Esophagus (tissue), 2 donors: Measurements from ENCODE around the gene SLC9A3. TPM values are rescaled to one million over a fixed set of nuclear protein-coding genes. Genes with fewer than 3 reads are reported as not detected.

Experiments
- H3K27ac ChIP-seq, 2 donors: one replicate each; pipeline ENCODE4 v1.5.1; 2013; ENCODE audit warnings: low read depth in 2 of 2, mild to moderate bottlenecking in 2 of 2, inconsistent platforms in 1 of 2, low read length in 1 of 2, moderate library complexity in 1 of 2
- H3K27me3 ChIP-seq, 2 donors: one replicate each; pipeline ENCODE4 v1.6.1; 2013; ENCODE audit warnings: low read length in 2 of 2, control low read depth in 1 of 2, mild to moderate bottlenecking in 1 of 2; ENCODE audit not compliant: insufficient read depth in 2 of 2, control insufficient read depth in 1 of 2
- H3K36me3 ChIP-seq, 2 donors: one replicate each; pipeline ENCODE4 v1.6.1; 2013; ENCODE audit warnings: low read length in 1 of 2; ENCODE audit not compliant: control insufficient read depth in 2 of 2, insufficient read depth in 2 of 2
- H3K4me1 ChIP-seq, 2 donors: one replicate each; pipeline ENCODE4 v1.6.1; 2013; ENCODE audit warnings: low read length in 1 of 2; ENCODE audit not compliant: control insufficient read depth in 2 of 2, insufficient read depth in 2 of 2
- H3K4me3 ChIP-seq, 2 donors: one replicate each; pipeline ENCODE4 v1.5.1; 2013; ENCODE audit warnings: low read length in 2 of 2, mild to moderate bottlenecking in 2 of 2, low read depth in 1 of 2, moderate library complexity in 1 of 2
- H3K9me3 ChIP-seq, 2 donors: one replicate each; pipeline ENCODE4 v1.6.1; 2013; ENCODE audit warnings: mild to moderate bottlenecking in 2 of 2, low read depth in 1 of 2, low read length in 1 of 2, moderate library complexity in 1 of 2; ENCODE audit not compliant: control insufficient read depth in 2 of 2, insufficient read depth in 1 of 2
- WGBS, 2 donors: extraction: QIAGEN DNeasy Blood & Tissue Kit; methylation state at CpG; one replicate each; pipeline ENCODE4 v1.1.7; 2013; 5-methylcytosine and 5-hydroxymethylcytosine counted together
- polyA plus RNA-seq, 2 donors: library from polyadenylated mRNA; stranded (reverse); fragments of 200-250 nt; gene quantifications; one replicate each; pipeline ENCODE4 v1.2.3, GENCODE V29; 2013
- donor health status: healthy with polysubstance abuse.
- donor health status: Bipolar disorder and iron deficiency.

Gene SLC9A3
- 1 to 10 TPM; 1.9 to 4.4 TPM for polyA plus RNA-seq

GRCh38 chr5:524234-524972, at the start of gene SLC9A3:
TSS of gene SLC9A3 (minus strand) at chr5:524449.
- Histone ChIP-seq H3K4me1 (peaks cover 4 to 11% of the 10 kb centered on the region in 2 donors), H3K27ac (no peak within 1 kb of the TSS), H3K27me3 (peaks cover 0 to 36% of the 10 kb centered on the region in 2 donors), H3K36me3 (no peaks in the 10 kb centered on the region), H3K4me3 (peak within 1 kb of the TSS; percentile 25 to 43), H3K9me3 (no peaks in the 10 kb centered on the region)
- 3 to 4% methylated on average over 60 to 89 of the region's 89 CpGs for WGBS, 2 donors

- H3K9me3 ChIP-seq, result peaks cover 4% of the 10 kb centered on the region in 2 donors
- WGBS, 2 donors, result 52 to 57% methylated on average over 16 of the region's 16 CpGs
- H3K27me3 ChIP-seq, result no peaks in the 10 kb centered on the region
Observed at GRCh38 chr5:573976-574375, 49.7 kb upstream of the SLC9A3 start.

GRCh38 chr5:573206-573605, 49.0 kb upstream of the SLC9A3 start:
- H3K36me3 ChIP-seq, result no peaks in the 10 kb centered on the region
- WGBS, 2 donors, result 89 to 90% methylated on average over 12 of the region's 12 CpGs

More at GRCh38 chr5:573976-574375, 49.7 kb upstream of the SLC9A3 start:
- no peak overlapping the region for H3K27ac ChIP-seq
- no peak overlapping the region for H3K4me3 ChIP-seq
- peaks cover 0 to 3% of the 10 kb centered on the region in 2 donors for H3K4me1 ChIP-seq
- no peaks in the 10 kb centered on the region for H3K36me3 ChIP-seq

GRCh38 chr5:572398-573019, 48.3 kb upstream of the SLC9A3 start:
- Histone ChIP-seq H3K27ac (no peak overlapping the region), H3K27me3 (no peaks in the 10 kb centered on the region), H3K9me3 (peaks cover 4 to 6% of the 10 kb centered on the region in 2 donors), H3K36me3 (no peaks in the 10 kb centered on the region), H3K4me3 (no peak overlapping the region), H3K4me1 (peaks cover 0 to 3% of the 10 kb centered on the region in 2 donors)
- 43 to 55% methylated on average over 14 of the region's 14 CpGs for WGBS, 2 donors

More at GRCh38 chr5:573206-573605, 49.0 kb upstream of the SLC9A3 start:
- peaks cover 0 to 3% of the 10 kb centered on the region in 2 donors for H3K4me1 ChIP-seq
- H3K27ac ChIP-seq, result no peak overlapping the region
- H3K9me3 ChIP-seq, result peaks cover 4% of the 10 kb centered on the region in 2 donors
- H3K4me3 ChIP-seq, result no peak overlapping the region
- no peaks in the 10 kb centered on the region for H3K27me3 ChIP-seq

GRCh38 chr5:571791-572190, 47.5 kb upstream of the SLC9A3 start:
- Histone ChIP-seq H3K36me3 (no peaks in the 10 kb centered on the region), H3K4me1 (peaks cover 0 to 3% of the 10 kb centered on the region in 2 donors), H3K27me3 (no peaks in the 10 kb centered on the region), H3K4me3 (no peak overlapping the region), H3K27ac (no peak overlapping the region), H3K9me3 (peaks cover 4 to 9% of the 10 kb centered on the region in 2 donors)
- 83 to 90% methylated on average over 13 of the region's 13 CpGs for WGBS, 2 donors

GRCh38 chr5:570886-571285, 46.6 kb upstream of the SLC9A3 start:
- WGBS, 2 donors, result 87 to 89% methylated on average over 8 of the region's 8 CpGs
- H3K9me3 ChIP-seq, result peaks cover 4 to 10% of the 10 kb centered on the region in 2 donors
- no peak overlapping the region for H3K4me3 ChIP-seq
- no peaks in the 10 kb centered on the region for H3K27me3 ChIP-seq
- H3K4me1 ChIP-seq, result peaks cover under 1 to 3% of the 10 kb centered on the region in 2 donors
- no peaks in the 10 kb centered on the region for H3K36me3 ChIP-seq
- no peak overlapping the region for H3K27ac ChIP-seq

GRCh38 chr5:570446-570845, 46.2 kb upstream of the SLC9A3 start:
- H3K27ac ChIP-seq, result no peak overlapping the region

GRCh38 chr5:569868-570361, 45.7 kb upstream of the SLC9A3 start:
- H3K9me3 ChIP-seq, result peaks cover 0 to 9% of the 10 kb centered on the region in 2 donors
- no peak overlapping the region for H3K4me3 ChIP-seq
- no peaks in the 10 kb centered on the region for H3K36me3 ChIP-seq
- WGBS, 2 donors, result 85 to 90% methylated on average over 18 to 21 of the region's 21 CpGs
- peaks cover 3% of the 10 kb centered on the region in 2 donors for H3K4me1 ChIP-seq
- H3K27ac ChIP-seq, result no peak overlapping the region
- H3K27me3 ChIP-seq, result no peaks in the 10 kb centered on the region

More at GRCh38 chr5:570446-570845, 46.2 kb upstream of the SLC9A3 start:
- H3K9me3 ChIP-seq, result peaks cover under 1 to 9% of the 10 kb centered on the region in 2 donors
- 85% methylated on average over 13 to 17 of the region's 17 CpGs for WGBS, 2 donors
- peaks cover 3% of the 10 kb centered on the region in 2 donors for H3K4me1 ChIP-seq
- no peaks in the 10 kb centered on the region for H3K27me3 ChIP-seq
- no peaks in the 10 kb centered on the region for H3K36me3 ChIP-seq
- no peak overlapping the region for H3K4me3 ChIP-seq

- H3K27ac ChIP-seq, result no peak overlapping the region
- H3K36me3 ChIP-seq, result no peaks in the 10 kb centered on the region
- no peaks in the 10 kb centered on the region for H3K27me3 ChIP-seq
- peaks cover 0 to 9% of the 10 kb centered on the region in 2 donors for H3K9me3 ChIP-seq
- 87 to 90% methylated on average over 23 of the region's 23 CpGs for WGBS, 2 donors
- no peak overlapping the region for H3K4me3 ChIP-seq
- H3K4me1 ChIP-seq, result peaks cover 3% of the 10 kb centered on the region in 2 donors
Observed at GRCh38 chr5:569358-569867, 45.2 kb upstream of the SLC9A3 start.
